RPMI8226 (cell line): ENCODE results near the gene MDP1.

Experiments
- DNase-seq: peaks from one replicate; pipeline ENCODE4 v3.0.0-alpha.2; 2015

Gene MDP1

DNA sequence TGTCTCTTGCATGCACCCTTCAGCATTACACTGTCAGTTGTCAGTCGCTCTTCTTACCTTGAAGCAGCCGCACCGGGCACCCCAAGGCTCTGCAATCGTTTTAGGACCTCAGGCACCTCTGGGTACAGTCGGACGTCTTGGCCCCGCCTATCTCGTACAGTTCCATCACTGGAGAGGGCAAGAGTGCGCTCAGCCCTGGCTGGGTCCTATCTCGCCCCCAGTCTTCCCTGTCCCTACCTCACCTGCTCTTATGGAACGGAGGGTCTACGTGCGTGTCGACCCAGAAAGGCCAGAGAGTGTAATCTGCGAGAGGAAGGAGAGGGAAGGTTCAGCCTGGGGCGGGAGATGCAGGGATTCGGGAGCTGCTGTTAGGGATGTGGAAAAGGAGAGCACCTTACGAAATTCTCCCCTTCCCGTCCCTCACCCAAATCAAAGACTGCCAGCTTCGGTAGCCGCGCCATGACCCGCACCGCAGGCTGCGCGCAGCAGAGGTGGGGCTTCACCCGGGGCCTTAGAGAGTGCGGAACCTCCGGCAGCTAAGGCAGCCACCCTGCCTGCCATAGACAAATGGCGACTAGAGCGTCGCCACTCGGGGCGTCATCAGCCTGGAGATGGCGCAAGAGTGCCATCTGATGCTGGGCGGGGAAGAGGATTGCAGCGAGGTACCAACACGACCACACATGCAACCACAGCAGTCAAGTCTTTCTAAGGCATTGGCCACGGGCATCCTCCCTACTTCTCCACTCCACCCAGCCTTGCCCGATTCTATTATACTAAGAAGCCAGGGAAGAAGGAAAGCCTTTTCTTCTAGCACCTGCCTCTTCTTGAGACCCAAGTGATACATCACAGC is at the start of gene MDP1:
TSS of gene MDP1 (minus strand) at position 572 of the 850 bp plus-strand sequence. CDS start at position 461, 111 bp downstream.
- DNase-seq, result peak; percentile 87

DNA sequence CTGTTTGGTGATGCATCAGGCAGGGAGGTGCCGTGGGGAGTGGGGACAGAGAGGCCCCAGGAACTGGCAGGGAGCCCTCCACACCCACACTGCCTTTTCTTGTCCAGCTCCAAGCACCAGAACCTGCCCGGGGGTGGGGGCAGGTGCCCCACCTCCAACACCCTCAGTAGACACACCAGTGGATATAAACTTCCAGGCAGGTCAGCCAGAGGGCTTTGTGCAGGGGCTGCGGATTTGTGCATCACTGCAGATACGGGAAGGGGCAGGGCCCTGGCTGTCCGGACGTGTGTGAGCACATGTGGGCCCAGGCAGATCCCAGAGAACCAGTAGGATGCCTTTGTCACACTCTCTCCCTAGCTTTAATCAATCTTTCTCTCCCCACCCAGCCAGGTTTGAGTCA is 48.4 kb upstream of the MDP1 start:
- DNase-seq, result no peak

DNA sequence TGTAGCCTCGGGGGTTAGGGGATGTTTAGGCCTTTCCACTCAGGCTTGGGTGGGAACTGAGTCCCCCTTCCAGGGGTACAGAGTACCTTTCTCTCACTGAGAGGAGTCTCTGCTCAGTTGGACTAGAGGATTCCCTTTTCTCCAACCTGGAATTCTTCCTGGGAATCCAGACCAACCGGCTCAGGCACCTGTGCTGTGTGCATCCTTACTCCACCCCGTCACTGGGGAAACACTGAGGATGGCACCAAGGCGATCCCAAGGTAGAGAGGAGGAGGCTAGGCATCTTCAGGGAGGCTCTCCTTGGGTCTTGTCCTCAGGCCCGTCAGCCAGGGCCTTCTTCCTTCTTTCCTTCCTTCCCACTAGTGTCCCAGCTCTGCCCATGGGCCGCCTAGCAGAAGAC is 48.0 kb upstream of the MDP1 start:
- no peak for DNase-seq

DNA sequence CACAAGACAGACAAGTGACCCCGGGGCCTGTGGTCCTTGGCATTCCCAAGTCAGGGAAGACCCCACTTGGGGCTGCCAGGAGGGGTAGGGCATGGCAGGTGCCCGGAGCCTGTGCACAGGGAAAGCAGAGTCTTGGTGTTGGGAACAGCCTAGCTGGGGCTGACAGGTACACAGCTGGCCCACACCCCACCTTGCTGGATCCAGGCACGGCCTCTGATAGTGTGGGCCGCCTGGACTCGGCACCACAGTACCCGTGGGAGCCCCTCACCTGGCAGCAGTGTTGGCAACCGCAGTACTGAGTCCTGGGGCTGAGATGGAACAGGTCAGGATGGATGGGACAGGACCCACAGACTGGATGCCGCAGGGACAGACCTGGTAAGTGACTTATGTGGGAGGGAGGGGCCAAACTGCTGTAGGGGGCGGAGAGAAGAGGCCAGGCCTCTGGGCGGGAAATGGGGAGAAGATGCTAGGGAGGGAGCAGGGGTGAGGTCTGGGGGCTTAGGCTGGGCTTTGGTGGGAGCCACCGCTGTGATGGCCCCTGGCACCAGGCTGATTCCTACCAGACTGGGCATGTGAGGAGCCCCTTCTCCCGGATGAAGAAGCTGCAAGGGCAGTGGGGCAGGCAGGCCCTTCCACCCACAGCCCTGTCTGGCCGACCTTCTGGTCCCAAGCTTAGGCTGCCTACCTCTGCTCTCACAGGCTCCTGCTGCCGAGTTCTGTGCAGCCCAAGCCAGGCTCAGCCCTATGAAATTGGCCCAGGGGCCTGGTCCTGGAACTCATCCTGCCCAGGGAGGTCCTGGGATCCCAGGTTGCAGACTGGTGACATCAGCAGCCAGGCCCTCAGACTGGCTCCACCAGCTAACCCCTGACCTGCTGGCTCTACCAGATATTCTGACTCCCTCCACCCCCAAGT is 47.2 kb upstream of the MDP1 start, which contains the start of gene TGM1:
TSS of gene TGM1 (minus strand) at position 357 of the 913 bp plus-strand sequence. CDS start 825 bp downstream, outside the sequence.
- DNase-seq, result no peak

DNA sequence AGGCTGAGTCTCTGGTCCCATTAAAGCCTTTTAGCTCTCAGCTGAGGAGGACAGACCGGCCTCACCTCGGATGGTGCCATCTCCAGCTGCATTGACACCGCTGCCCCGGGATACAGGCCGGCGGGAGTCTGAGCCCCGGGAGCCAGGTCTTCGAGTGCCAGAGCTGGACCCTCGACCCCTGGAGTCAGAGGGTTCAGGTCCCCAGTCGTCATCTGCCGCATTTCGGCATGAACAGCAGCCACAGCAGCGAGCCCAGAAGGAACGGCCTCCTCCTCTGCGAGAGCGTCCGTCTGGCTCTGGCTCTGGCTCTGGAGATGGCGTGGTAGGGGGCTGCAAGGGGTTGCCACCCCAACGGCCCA is 46.1 kb upstream of the MDP1 start:
- no peak for DNase-seq

DNA sequence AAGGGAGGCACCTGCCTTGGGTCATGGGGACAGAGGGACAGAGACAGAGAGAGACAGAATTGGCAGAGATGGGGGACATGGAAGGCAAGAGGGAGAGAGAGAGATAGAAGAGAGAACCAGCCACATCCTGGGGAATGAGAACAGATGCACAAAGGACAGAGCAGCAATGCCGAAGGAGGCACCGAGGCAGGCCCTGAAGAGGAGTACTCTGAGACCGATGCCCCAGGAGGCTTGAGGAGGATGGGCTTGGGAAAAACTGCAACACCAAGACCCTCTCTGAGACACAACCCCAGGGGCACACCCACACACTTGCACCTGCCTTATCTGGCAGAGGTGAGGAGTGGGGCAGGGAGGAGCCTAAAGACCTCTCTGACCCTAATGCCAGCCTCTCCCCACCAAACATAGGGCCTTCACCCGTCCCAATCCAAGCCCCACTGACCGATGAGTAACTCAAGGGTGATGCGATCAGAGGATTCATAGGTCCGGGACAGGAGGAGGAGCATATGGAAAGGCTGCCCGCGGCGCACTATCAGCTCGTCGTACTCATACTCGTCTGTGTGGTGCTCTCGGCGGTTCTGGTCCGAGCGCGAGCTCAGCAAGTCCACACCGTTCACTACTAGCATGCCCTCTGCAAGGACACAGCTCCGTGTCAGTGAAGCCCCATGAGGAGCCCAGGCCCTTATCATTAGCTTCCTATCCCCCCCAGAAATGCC is 45.5 kb upstream of the MDP1 start:
- DNase-seq, result no peak

DNA sequence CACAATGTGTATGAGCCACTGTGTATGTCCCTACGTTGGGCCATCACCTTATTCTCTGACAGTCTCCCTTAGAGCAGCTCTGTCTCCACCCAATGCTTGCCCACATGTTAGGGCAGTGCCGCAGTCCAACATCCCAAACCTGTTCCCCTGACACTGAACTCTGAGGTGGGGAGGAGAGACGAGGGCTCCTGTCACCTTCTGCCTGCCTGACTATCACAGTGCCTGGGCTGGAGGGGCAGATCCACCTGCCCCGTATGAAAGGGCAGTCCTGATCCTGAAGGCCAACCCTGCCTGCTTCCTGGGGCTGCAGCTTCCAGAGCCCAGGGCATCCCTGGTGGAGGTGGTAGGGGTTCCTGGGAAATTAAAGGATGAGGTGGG is 44.9 kb upstream of the MDP1 start:
- DNase-seq, result no peak

DNA sequence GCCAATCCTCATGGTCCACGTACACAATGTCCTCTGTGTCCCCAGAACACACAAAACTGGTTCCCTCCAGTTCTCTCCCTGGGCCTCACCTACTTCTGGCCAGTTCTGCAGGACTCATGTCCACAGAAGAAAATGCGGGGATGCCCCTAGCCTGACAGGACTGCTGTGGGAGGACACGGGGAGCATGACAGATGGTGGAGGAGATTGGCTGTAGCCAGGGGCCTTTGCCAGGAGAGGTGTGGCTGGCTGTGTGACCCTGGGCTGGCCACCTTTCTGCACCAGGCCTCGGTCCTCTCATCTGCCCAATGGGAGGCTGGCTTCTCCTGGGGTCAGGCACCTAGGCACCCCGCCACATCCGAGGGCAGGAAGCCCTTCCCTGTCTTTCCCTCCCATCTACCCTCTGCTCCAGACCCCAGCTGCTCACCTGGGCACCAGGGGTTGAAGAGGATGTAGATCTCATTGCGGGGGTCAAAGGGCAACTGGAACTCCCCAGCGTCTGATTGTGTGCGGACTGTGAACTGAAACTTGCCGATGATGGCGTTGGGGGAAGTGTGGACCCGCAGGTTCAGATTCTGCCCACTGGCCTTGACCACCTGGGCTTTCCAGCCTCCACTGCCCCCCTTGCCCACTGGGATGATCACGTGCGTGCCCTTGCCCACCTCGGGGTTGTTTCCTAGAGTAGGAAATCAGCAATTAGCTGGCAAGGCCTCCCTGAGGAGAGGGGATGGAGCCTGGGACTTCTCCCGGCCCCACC is 44.3 kb upstream of the MDP1 start:
- no peak for DNase-seq

DNA sequence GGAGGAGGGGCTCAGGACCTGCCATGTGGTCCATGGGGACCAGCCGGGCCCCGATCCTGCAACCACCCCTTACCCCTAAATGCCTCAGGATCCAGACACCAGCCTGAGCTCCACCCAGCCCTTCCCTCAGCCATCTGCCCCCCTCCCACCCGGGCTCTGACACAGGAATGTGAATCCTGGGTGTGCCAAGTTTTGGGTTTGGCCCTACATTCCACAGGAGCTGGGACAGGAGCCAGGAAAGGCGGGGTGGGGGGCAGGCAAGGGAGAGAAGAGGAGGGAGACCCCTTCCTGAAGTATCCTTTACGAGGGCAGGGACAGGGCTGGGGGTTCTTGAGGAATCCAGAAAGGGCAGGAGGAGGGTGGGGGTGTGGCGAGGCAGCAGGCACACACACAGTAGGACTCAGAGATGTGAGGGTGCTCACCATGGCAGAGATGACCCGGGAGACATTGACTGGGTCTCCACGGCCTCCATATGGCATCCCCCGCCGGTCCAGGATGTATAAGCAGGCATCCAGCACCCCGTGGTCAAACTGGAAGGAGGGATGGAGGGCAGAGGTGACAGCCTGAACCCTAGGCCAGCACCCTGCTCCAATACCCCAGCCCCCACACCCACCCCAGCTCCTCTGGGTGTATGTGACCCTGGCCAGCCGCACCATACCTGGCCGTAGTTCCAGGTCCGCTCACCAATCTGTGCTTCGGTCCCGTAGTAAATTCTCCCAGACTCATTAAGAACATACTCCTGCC is 43.6 kb upstream of the MDP1 start:
- DNase-seq, result no peak

DNA sequence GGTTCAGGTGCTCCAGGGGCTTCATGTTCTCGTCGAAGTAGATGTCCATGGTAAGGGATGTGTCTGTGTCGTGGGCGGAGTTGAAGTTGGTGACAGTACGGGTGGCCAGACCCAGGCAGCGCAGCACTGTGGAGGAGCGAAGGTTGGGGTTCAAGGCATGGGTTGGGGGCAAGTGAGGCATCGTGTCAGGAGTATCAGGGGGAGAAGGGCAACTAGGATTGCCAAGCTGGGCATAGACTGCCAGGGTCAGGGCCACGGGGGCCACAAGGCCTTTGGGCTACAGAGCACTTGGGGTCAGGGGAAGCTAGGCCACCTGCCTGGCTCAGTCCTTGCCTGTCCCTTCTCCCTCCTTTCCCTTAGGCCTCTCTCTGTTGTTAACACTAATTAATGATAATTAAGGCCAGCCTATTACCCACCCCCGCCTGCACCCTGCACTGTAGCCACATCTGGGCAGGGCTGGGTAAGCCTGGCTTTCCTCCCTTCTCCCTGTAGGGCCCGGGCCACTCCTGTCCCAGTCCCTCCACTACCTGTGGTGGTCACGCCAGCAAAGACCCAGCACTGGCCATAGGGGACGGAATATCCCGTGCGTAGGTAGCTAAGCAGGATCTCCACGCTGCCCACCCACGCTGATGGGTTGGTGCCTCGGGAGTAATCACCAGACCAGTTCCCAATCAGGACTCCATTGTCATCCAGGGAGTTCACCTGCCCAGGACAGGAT is 42.8 kb upstream of the MDP1 start:
- no peak for DNase-seq

DNA sequence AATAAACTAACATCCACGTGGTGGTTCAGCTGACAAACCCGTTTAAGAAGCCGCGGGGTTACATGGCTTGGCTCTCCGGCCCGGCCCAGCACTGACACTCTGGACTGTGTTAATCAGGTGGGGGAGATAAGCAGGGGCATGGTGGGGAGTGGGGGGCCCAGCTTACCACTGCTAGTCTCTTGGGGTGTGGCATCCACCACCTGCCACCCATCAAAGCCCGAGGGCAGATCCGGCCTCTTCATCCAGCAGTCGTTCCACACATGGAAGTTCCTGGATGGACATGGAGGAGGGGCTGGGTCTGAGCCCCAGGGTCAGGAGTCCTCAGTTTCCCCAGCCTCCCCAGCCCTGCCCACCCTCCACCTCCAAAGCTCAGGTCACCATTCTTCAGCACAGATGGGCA is 42.3 kb upstream of the MDP1 start:
- no peak for DNase-seq

DNA sequence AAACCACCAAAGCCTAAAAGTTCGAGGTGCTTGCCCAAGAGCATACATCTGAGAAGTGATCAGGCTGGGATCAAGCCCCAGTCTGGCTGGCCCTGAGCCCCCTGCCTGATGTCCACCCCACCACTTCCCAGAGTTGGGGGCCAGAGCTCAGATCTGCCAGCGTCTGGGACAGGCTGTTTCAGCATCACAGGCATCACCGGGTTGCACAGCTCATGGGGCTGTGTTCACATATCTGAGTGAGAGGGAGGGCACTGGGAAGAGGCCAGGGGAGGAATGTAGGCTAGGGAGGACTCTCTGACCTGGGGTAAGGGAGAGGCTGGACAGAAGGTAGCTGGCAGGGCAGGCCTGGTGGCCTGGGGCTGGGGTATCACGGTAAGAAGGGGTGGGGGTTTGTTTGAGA is 41.1 kb upstream of the MDP1 start:
- DNase-seq, result no peak

DNA sequence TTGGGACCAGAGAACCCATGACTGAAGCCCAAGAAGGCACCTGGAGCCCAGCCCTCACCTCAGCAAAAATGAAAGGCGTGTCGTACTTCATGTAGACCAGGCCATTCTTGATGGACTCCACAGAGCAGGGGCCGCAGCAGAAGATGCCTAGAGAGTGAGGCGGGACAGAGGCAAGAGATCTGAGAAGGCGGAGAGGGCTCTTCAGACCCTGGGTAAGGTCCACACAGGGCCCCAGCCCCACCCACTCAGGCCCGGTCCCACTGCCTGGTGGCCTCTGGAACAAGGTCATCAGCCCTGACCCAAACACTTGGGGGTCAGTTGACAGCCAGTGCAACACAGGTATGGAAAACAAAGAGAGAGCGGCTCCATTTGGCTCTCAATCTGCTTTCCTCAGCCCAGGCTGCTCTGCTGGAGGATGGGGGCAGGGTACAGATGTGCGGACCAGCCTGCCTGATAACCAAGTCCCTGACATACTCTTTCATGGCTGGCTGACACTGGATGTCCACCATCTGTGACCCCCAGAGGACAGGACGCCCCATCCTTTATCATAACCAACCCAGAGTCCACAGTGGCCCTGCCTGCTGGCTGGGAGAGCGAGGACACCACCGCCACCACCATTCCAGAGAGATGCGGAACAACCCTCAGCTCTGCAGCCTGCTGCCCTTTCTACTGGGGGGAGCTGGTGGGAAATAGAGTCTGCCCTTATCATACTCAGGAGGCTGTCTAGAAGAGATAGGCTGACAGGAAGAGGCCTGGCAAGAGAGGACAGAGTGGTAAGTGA is 40.3 kb upstream of the MDP1 start:
- DNase-seq, result no peak

DNA sequence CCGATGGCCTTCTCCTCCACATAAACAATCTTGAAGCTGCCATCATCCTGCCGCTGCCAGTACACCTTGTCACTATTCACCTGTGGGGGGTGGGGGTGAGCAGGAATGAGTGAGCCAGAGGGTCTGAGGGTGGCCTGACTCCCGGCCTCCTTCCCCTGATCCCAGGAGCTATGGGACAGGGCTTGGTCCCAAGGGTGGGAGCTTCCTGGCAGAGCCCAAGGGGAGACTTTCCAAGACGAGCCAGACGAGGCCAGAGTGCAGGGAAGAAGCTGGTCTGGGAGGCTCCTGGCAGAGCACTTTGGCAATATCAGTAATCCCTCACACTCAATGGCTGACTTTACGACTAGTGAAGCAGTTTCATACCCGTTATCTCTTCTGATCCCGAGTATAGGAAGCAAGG is 39.6 kb upstream of the MDP1 start:
- no peak for DNase-seq

DNA sequence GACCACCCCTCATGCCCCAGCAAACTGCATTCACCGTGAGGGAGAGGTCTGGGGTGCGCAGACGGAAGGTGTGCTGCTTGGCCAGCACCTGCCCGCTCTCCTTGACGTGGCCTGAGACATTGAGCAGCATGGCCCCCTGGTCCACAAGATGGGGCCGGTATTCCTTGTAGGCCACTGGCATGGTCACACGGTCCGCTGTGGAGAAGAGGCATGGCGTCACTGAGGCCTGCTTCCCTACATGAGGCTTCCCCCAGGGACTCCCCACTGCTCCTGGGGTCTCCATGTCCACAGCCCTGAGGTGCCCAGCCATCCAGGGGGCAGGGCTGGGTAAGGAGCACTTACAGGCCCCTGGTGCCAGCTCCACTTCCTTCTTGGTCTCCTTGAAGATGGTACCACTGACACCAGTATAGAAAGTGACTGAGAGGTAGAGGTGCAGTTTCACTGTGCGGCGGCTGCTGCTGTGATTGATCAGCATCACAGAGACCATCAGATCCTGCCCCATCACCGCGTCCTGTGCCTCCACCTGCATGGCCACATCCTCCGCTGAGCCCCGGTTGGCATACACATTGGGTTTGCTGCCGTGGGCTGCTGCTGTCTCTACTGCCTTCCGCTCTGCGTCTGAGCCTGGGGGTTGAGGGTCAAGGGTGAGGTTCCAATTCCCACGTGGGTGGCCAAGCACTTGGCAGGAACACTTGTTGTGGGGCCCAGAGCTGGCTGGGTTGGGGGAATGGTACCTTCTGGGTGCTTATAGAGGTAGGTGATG is 38.9 kb upstream of the MDP1 start:
- DNase-seq, result no peak

DNA sequence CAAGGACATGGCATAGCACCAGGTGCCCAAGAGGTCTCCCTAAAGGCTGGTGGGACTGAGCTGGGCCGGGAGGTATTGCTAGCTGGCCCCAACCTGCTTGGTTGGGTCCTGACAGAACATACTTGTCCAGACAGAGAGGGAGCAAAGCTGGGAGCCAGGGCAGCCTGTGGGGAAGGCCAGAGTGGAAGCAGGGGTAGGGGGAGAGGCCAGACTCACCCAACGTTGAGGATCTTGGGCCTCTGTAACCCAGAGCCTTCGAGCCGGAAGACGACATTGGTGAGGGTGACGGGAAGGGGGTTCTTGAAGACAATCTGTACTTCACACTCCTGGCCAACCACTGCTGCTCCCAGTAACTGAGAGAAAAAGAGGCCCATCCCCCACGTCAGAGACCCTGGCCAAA is 38.1 kb upstream of the MDP1 start:
- no peak for DNase-seq

DNA sequence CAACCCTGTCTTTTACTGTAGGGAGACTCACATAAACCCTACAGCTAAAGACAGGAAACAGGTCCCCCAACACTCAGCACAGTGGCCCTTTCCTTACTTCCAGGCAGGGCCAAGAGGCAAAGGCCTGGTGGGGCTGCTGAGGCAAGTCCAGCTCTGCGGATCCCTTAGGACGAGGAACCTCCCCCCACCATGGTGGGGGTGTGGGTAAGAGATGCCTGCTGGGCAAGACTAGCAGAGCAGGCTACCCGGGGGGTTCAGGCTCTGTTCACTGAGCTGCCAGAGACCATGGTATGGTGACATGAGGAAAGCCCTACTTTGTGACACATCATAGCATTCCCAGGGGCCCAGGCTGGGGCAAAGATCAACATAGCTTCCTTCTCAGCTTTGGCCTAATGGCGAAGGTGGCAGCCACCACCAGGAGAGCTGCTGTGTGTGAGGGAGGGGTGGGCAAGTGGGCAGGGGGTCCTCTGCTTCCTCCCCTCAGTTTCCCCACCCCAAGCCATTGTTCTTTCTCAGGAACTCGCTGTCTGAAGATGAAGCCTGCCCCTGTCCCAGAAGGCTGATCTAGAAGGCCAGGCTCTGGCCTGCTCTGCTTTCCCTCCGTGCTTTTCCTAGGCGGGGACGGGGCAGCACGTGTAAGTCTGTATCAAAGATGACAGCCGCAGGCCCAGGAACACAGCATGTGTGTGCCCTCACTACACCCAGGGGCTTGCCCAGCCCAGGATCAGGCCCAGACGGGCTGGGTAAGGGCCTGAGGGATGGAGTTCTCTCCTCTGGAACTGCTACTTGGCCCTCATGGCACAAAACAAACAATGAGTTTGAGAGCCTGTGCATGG is 36.6 kb upstream of the MDP1 start:
- no peak for DNase-seq

DNA sequence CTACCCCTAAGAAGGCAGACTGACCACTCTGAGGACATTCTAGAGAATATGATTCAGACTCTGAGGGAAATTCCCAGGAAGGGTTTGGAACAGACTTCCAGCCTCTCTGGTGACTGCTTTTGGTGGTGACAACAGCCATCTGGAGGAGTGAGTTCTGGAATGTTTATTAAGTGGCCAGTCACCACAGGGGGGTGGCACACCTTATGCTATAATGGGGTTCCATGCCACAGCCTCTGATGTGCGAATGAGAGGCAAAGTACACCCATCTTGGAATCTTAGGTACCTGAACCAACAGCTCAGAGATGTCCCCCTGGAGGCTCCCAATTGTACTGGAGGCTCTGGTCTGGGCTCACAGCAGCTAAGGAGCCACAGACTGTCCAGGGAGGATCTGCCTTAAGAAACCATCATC is 36.0 kb upstream of the MDP1 start:
- no peak for DNase-seq

DNA sequence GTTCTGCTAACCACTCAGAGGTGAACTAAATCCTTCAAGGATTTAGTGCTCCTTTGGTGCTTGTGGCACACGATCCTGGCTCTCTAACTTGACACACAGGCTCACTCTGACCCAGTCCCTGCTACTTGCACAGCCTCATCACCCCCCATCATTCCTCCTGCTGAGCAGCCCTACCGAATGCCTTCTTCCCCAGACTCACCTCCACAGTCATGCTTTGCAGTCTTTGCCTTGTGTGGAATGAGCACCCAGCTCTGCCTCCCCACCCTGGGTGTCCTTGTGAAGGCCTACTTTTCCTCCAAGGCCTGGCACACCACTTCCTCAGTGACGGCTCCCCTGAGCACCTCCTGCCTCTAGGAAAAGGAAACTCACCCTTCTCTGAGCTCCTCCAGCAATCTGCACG is 34.5 kb upstream of the MDP1 start:
- DNase-seq, result no peak
